ENCODE data around the gene WDR70. TPM values are rescaled to one million over a fixed set of nuclear protein-coding genes. Genes with fewer than 3 reads are reported as not detected.
"Not testable (repeated sequence)": the region's sequence is repeated elsewhere in the genome, so short reads cannot be mapped to it uniquely, and the experiment has no call there.

WDR70 gene
- polyA plus RNA-seq, 1 of the 3 experiments (the other 2 are of a cell fraction), result 14.2 TPM

- H3K9ac ChIP-seq, result no peak overlapping the region
- no peaks in the 10 kb centered on the region for H3F3A ChIP-seq (replicated peaks; ENCODE audit: insufficient read depth)
- no peaks in the 10 kb centered on the region for H3K27me3 ChIP-seq (ENCODE audit: insufficient read depth)
- ChIA-PET CTCF (interaction anchor here (1.1 kb wide), 1 partner anchor 23 kb away, joined by 6 read pairs; no protein-coding TSS in a partner anchor), POLR2A (no interaction called here)
- H3K27ac ChIP-seq (ENCODE audit: low read depth in 2 of 2, low read length in 1 of 2), result no peak overlapping the region
- H3K4me1 ChIP-seq (ENCODE audit: control insufficient read depth in 1 of 2, insufficient read depth in 2 of 2, low read depth in 1 of 2, low read length in 1 of 2), result peaks cover 0 to 7% of the 10 kb centered on the region in 2 experiments; a peak in 2 of 4 replicates
- WGBS (ENCODE audit: low lambda C conversion rate), result 96% methylated on average over 3 of the region's 3 CpGs
- no peak overlapping the region for H2AFZ ChIP-seq (ENCODE audit: low read depth)
- H3K79me2 ChIP-seq (ENCODE audit: insufficient read depth), result no peaks in the 10 kb centered on the region
- no peak for TF ChIP-seq PBX3 (IDR thresholded peaks at IDR 0.05)
- no peak for TF ChIP-seq EZH2phosphoT487 (IDR thresholded peaks at IDR 0.05; ENCODE audit: borderline replicate concordance, low read depth)
- H3K4me2 ChIP-seq, result no peak overlapping the region
- DNase-seq, result no peak
- H3K4me3 ChIP-seq (ENCODE audit: low read depth in 2 of 2, low read length in 1 of 2), result no peak overlapping the region
- H3K9me3 ChIP-seq, result no peaks in the 10 kb centered on the region
- H3K36me3 ChIP-seq (replicated peaks in 1 of 2; ENCODE audit: control insufficient read depth in 1 of 2, insufficient read depth in 2 of 2, low read length in 1 of 2), result peaks cover 4 to 19% of the 10 kb centered on the region in 2 experiments
- H4K20me1 ChIP-seq (ENCODE audit: insufficient read depth), result no peaks in the 10 kb centered on the region
- no peaks in the 10 kb centered on the region for H3K9me2 ChIP-seq
These were observed 57.2 kb downstream of the WDR70 start for GRCh38 chr5:37436146-37436934.

- POLR2A ChIA-PET, result no interaction called here
- TF ChIP-seq CHD2 (IDR thresholded peaks at IDR 0.05; ENCODE audit: low read length, partially characterized antibody) (no peak), NRF1 (IDR thresholded peaks at IDR 0.05; ENCODE audit: low read depth, low read length) (no peak), RAD21 (IDR thresholded peaks at IDR 0.05; ENCODE audit: low read length) (no peak), MXI1 (IDR thresholded peaks at IDR 0.05; ENCODE audit: low read depth, low read length) (no peak), FOXJ3 (CRISPR knock-in tag; IDR thresholded peaks at IDR 0.05) (no peak)
- Histone ChIP-seq H3K9ac (no peak overlapping the region), H3K27me3 (ENCODE audit: insufficient read depth) (no peaks in the 10 kb centered on the region), H4K20me1 (ENCODE audit: insufficient read depth) (no peaks in the 10 kb centered on the region), H2AFZ (ENCODE audit: low read depth) (no peak overlapping the region), H3K36me3 (replicated peaks in 1 of 2; ENCODE audit: control insufficient read depth in 1 of 2, insufficient read depth in 2 of 2, low read length in 1 of 2) (peaks cover 4 to 19% of the 10 kb centered on the region in 2 experiments), H3F3A (replicated peaks; ENCODE audit: insufficient read depth) (no peaks in the 10 kb centered on the region), H3K4me3 (ENCODE audit: low read depth in 2 of 2, low read length in 1 of 2) (no peak overlapping the region), H3K27ac (ENCODE audit: low read depth in 2 of 2, low read length in 1 of 2) (no peak overlapping the region; a peak in 1 of 4 replicates), H3K9me2 (no peaks in the 10 kb centered on the region), H3K4me1 (ENCODE audit: control insufficient read depth in 1 of 2, insufficient read depth in 2 of 2, low read depth in 1 of 2, low read length in 1 of 2) (peaks cover 0 to 7% of the 10 kb centered on the region in 2 experiments; a peak in 2 of 4 replicates), H3K79me2 (ENCODE audit: insufficient read depth) (no peaks in the 10 kb centered on the region), H3K4me2 (no peak overlapping the region), H3K9me3 (no peaks in the 10 kb centered on the region)
- CTCF ChIA-PET, result no interaction called here
- DNase-seq, result no peak
- 95% methylated on average over 2 of the region's 2 CpGs for WGBS (ENCODE audit: low lambda C conversion rate)
These were observed 58.6 kb downstream of the WDR70 start for GRCh38 chr5:37437711-37438110.

- H2AFZ ChIP-seq (ENCODE audit: low read depth); DNase-seq; H3K4me3 ChIP-seq (ENCODE audit: low read depth in 2 of 2, low read length in 1 of 2); H3K9me3 ChIP-seq; H3K27me3 ChIP-seq (ENCODE audit: insufficient read depth); H3K9ac ChIP-seq; CTCF ChIA-PET; H4K20me1 ChIP-seq (ENCODE audit: insufficient read depth); H3K79me2 ChIP-seq (ENCODE audit: insufficient read depth); H3K4me2 ChIP-seq; H3K9me2 ChIP-seq; H3F3A ChIP-seq (replicated peaks; ENCODE audit: insufficient read depth); POLR2A ChIA-PET; H3K4me1 ChIP-seq (ENCODE audit: control insufficient read depth in 1 of 2, insufficient read depth in 2 of 2, low read depth in 1 of 2, low read length in 1 of 2); H3K27ac ChIP-seq (ENCODE audit: low read depth in 2 of 2, low read length in 1 of 2): not testable (repeated sequence)
- 94% methylated on average over 3 of the region's 3 CpGs for WGBS (ENCODE audit: low lambda C conversion rate)
- H3K36me3 ChIP-seq (replicated peaks in 1 of 2; ENCODE audit: control insufficient read depth in 1 of 2, insufficient read depth in 2 of 2, low read length in 1 of 2), result peaks cover 2 to 12% of the 10 kb centered on the region in 2 experiments
These were observed 66.7 kb downstream of the WDR70 start for GRCh38 chr5:37445783-37446182.
